GM18868 (cell line): ENCODE measurements around the gene UVSSA.

ENCODE experiments used
- ATAC-seq: cut with Tn5 transposase; IDR thresholded peaks from one replicate; pipeline ENCODE4 v1.9.1; 2021; ENCODE audit warnings: mild to moderate bottlenecking, moderate library complexity; ENCODE audit not compliant: unreplicated experiment

Gene UVSSA

DNA sequence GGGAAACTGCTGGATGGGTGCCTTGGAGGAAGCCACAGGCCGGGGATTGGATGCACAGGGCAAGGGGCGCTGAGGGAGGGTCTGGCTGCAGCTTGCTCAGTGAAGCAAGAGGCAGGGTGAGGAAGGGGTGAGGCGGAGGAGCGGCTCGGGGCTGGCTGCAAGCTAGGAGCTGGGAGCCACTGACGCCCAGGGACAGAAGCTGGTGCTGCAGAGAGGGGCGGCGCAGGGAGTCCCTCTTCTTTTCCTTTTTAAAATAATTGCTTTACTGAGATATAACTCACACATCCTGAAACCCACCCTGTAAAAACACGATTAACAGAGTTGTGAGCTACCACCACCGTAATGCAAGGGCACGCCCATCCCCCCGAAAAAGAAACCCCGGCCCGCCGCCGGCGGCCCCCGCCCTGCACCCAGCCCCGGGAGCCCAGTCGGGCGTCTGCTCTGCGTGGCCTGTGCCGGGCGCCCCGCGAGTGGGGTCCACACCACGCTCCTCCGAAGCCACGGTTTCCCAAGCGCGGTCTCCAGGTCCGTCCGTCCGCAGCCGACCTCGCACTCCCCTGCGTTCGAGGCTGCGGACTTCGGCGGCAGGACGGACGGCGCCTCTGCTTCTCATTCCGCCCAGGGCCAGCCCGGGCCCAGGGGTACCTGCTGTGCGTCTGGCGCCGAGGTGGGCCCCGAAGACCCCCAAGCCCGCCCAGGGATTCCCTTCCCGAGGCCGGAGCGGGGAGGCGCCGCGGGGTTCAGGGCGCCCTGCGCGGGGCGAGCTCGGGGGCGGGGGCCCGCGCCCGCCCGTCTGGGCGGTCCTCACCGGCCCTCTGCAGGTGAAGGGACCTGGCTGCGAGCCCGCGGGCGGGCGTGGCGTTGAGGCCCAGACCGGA is 866 bp upstream of the UVSSA start:
- ATAC-seq, result peak; percentile 1

DNA sequence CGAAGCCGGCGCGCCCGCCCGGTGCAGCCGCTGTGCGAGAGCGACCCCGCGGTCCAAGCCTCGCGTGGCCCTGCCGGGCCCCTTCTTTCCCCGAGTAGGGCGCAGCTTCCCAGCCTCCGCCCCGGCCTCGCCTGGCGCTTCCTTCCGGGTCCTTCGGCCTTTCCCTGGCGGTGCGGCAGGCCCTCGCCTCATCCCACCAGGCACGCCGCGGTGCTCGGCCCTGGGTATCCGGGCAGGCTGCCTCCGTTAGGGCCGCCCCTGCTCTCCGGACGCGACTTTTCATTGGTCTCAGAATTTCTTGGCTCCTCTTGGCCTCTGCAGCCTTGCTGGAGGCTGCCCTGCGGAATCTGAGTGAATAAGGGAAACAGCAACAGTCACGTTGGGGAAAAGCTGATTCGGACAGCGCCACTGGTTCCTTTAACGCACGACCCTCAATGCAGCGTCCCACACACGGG is 429 bp downstream of the UVSSA start:
- peak; percentile 29 for ATAC-seq

DNA sequence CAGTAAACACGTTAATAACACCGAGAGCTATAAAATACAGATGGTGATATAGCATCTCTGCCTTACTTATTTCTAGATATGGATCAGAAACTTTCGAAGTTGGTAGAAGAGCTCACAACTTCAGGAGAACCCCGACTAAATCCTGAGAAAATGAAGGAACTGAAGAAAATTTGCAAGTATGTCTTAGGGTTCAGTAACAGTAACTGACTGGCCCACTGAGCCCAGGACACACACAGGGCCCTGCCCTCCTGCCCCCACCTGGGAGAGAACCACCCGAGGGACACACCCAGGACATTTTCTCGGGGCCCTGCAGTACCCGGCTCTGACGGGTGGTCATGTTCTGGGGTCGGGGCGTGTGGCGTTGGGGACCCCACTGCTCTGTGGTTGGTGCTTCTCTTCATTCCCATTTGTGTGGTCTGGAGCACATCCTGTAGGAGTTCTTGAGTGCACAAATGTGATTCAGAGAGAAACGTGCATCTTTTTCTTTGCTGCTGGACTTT is 1.1 kb downstream of the UVSSA start:
- no peak for ATAC-seq

DNA sequence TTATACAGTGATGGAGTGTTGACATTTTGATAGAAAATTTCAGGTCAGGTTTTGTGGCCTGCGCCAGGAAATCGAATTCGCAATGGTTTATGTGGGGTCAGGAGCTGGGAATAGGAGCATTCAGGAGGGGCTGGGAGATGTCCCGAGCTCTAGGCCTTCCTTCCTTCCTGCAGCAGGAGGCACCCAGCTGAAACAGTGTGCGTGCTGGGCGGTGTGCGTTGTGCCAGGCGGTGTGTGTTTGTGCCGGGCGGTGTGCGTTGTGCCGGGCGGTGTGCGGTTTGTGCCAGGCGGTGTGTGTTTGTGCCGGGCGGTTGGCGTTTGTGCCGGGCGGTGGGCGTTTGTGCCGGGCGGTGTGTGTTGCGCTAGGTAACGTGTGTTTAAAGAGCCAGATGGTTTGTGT is 1.7 kb downstream of the UVSSA start:
- ATAC-seq, result no peak

DNA sequence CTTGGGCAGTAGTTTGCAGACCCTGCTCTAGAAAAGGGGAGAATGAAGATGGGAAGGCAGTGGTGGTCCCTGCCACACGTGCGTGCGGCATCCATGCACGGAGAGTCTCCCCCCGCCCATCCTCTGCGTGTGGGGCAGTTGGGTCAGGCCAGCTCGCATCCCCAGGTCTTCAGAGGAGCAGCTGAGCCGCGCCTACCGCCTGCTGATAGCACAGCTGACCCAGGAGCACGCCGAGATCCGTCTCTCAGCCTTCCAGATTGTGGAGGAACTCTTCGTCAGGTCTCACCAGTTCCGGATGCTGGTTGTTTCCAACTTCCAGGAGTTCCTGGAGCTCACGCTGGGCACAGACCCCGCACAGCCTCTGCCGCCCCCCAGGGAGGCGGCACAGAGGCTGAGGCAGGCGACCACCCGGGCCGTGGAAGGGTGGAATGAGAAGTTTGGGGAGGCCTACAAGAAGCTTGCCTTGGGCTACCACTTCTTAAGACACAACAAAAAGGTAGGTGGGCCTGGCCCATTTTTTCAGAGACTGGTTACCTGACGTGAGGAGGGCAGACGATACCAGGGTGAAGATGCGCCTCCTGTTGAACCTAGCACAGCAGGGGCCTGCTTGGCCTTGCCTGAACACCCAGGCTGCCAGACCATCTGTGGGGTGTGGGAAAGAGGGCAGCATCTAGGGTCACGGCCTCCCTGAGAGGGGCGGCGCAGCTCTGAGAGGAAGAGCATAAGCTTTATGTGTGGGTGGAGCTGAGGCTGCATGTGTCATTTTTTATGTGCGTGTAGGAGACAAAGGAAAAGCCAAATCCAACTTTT is 2.6 kb downstream of the UVSSA start:
- ATAC-seq, result no peak

DNA sequence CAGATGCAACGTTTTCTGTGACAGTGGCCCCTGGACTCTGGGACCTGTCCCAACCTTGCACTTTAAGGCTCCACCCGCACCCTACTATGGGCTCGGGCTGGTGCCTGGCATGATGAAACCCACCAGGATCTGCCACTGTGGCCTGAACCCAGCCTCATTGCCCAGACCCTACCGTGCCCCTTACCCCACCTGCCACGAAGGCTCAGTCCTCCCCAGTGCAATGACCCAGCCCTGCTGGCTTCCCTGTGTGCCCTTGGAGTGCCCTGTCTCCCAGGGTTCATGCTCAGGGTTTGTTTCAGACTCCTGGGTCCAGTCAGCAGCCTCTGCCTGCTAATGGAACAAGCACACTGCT is 3.1 kb downstream of the UVSSA start:
- no peak for ATAC-seq

DNA sequence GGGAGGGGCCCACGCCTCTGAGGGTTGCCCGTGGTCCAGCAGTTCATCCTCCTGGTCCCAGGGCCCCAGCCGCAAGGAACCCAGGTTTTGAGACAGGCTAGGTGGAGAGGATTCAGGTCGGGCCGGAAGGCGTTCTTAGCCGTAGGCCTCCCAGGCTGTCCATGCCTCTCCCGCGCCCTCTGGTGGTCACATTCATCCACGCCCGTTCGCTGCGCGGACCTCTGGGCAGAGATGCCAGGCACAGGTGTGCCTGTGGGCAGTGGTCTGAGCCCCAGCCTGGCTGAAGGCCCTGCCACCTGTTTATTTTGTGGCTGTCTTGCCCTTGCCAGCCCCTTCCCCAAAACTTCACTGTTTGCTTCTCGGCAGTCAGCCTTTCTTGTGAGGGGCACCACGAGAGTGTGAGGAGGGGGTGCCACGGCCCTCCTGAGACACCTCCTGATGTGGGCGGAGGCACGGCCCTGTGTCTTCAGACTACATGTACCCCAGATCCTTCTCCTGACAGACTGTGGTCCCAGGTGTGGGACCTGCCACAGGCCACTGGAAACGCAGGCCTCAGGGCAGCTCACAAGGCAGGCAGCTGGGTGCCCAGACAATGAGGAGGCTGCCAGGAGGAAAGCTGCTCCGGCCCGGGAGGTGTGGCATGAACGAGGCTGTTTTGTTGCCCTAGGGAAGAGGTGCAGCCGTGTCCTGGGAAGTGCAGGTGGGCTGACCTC is 5.0 kb downstream of the UVSSA start:
- no peak for ATAC-seq

DNA sequence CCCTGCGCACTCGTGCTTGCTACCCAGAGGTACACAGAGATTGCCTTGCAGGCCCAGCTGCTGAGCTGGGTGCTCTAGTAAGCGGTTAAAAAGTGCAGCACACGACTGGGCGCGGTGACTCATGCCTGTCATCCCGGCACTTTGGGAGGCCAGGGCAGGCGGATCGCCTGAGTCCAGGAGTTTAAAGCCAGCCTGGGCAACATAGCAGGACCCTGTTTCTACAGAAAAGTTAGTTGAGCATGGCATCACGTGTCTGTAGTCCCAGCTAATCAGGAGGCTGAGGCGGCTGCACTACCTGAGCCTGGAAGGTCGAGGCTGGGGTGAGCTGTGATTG is 5.5 kb downstream of the UVSSA start:
- ATAC-seq, result no peak

DNA sequence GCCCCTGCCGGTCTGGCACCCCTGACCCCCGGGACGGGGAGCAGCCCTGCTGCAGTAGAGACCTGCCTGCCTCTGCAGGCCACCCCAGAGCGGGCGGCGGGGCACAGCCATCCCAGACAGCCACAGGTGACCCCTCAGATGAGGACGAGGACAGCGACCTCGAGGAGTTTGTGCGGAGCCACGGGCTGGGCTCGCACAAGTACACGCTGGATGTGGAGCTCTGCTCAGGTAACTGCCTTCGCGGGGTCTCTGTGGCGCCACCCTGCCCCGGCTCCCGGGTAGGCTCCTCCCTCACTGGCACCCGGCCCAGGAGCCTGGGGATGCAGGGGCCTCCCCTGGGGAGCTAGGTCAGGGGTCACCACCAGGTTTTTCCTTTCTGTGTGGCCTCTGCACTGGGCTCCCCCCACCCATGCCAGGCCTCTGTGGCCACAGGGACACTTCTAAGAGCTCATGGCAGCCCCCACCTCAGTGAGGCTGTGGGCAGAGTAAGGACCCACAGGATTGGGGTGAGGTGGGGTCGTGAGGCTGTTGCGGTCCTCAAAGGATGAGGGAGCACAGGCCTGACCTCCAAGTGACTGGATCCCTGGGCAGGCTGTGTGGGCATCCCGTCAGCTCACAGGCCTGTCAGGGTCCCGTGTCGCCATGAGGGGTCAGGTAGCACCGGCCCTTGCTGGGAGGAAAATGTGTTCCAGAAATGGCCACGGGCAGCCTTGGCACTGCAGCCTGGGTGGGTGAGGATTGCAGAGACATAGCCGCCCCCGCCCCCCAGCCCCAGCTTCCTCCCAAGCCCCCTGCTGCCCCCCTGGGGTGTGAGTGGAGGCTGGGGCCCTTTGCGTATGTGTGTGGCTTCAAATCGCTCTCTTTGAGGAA is 6.4 kb downstream of the UVSSA start:
- ATAC-seq, result no peak

DNA sequence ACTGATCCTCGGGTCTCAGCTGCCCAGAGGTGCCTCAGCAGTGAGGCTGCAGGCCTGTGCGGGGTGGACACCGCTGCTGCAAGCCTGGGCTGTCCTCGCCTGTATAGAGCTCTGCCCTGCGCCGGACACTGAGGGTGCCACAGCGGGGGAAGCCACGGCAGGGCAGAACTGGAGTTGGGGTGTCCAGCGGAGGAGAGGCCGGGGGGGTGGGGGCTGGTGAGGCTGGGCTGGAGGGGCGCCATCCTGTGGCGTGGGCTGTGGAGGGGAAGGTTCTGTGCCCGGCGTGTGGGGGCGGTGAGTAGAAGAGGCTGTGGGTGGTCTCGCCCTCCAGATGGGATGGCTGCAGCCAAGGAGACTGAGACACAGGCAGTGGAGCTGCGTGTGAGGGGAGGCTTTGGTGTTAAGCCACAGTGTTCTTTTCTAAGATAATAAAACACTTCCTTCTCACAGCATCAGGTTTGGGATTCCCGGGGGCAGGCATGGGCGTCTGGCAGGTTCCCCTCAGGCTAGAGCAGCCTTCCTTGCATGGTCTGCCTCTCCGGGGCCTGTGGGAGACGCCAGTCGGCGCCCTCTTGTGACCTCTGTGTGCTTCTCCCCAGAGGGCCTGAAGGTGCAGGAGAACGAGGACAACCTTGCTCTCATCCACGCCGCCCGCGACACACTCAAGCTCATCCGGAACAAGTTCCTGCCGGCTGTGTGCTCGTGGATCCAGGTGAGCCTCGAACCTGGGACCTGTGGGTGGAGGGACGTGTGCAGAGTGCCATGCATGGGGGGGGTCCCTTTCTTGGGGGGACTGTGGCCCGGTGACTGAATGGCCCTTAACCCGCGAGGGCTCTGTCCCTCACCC is 7.4 kb downstream of the UVSSA start:
- no peak for ATAC-seq

DNA sequence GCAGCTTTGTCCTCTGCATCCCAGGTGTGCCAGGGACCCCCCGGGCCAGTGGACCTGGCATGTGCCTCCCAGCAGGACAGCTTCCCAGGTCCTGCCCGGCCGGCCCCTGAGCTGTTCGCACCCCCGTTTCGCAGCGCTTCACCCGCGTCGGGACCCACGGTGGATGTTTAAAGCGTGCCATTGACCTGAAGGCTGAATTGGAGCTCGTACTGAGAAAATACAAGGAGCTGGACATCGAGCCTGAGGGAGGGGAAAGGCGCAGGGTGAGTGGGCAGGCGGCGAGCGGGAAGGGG is 7.9 kb downstream of the UVSSA start:
- ATAC-seq, result no peak

DNA sequence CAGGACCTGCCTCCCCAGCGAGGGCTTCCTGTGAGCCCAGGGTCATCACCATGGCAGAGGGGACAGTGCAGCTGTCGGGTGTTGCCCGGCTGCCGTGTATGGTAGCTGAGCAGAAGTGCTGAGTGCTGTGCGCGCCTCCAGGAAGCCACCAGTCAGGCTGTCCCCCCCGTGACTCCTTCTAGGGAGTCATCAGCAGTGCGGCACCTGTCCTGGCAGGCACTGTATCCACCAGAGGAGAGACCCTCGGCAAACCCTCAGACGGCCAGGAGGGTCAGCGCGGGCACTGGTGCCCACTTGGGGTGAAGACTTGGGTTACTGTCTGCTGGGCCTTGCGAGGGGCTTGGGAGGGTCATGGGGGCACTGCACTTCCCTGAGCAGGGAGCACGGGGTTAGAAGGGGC is 8.4 kb downstream of the UVSSA start:
- no peak for ATAC-seq

DNA sequence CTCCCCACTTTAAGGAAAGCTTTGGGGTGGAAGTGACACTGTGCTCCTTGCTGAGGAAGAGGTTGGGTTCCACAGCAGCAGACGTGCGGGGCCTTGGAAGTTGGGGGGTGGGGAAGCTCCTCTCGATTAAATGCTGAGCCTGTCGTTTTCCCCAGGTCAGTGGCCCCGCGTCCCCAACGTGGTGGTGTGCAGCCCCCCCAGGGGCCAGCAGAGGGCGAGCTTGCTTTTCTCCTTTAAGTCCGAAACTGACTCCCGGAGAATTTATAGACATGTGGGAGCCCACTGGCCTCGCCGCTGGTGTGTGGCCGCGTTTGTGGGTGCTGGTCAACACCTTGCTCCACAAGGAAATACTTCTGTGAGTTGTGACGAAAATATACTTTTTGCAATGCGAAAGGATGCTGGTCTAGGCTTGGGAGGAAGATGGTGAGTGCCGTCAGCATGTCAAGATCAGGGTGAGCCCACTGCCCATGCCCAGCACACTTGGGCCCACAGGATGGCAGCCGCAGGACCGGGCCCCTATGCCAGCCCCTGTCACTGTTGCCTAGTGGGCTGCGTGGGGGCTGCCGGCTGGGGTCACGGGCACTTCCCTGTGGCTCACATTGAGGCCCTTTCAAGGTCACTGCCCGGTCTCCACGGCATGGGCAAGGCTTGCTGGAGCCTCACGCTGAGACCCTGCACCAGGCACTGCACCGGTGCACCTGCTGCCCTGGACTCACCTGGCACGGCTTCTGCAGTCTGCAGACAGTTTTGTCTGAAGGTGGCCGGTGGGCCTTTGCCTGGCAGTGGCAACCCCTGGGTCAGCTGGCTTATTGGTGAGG is 9.4 kb downstream of the UVSSA start:
- no peak for ATAC-seq

DNA sequence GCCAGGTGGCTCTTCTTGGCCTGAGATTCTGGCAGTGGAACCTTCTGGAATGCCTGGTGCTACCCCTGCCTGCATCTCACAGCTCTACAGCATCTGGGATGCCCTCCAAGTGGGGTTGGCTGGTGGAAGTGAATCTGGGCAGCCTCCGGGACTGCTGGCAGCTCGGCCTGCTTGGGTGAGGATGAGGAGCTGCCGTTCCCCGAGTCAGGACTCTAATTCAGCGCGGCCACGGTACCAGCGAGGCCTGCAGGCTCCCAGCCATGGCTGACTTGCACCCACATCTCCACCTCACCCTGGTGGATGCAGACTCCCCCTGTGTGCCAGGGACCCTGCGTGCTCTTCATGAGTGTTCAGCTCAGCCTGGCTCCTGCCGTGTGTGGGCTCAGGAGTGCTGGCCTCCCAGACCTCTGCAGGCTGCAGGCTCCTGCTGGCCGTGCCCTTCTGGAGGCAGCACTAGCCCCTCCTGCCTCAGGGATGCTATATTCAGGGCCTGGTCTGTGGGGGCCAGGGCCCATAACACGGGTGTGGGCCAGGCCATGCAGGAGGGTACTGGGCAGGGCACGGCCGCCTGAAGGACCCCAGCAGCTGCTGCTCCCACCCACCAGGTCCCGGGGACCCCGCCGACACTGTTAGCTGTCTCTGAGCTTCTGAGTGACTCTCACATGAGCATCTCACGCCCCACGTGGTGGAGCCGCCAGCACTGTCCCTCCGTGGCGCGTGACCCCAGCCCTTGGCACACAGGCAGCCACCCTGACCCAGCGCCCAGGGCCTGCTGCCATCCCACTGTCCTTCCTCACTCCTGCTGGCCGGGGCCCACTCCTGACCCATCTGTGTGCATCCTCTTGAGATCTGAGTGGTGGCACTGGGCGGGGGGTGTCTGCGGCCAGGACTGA is 10.6 kb downstream of the UVSSA start:
- ATAC-seq, result no peak

DNA sequence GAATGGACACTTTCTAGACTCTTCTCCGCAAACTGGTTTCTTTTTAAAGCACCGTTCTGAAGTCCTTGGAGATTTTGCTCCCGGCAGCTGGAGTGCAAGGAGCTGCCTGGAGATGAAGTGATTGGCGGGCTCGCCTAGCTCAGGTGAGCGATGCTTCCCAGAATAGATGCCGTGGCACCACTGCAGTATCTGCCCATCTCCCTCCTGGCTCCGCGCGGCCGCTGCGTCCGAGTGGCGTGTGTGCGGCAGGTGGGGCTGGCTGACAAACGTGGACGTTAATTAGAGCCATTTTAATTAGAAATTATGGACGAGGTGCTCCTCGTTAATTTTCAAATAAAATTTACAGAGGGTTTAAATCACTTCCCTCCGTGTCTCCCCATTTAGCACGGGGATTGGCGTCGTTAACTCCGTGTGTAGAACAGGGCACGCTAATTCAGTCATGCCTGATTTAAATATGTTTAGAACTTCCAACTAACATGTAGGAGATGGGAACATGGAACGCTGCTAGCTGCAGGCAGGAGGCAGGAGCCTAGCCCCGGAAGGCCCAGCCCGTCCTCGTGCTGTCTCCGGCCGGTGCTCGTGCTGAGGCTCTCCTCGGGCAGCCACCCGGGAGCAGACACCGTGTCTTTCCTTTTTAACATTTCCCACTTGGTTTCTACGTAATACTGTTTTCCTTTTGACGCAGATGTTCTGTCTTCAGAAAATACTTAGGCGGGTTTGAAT is 11.6 kb downstream of the UVSSA start:
- ATAC-seq, result no peak

DNA sequence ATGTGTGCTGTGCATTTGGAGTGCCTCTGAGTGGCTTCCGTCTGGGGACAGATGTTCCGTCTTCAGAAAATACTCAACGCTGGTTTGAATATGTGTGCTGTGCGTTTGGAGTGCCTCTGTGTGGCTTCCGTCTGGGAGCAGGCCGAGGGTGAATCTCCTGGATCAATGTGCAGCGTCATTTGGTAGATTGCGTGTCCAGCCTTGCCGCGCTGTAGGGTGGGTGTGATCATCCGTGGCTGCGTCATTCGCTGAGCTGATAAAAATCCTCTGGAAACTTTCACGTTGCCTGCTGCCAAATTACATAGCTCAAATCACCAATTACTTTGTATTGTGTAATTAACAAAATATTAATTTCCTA is 12.1 kb downstream of the UVSSA start:
- ATAC-seq, result no peak

DNA sequence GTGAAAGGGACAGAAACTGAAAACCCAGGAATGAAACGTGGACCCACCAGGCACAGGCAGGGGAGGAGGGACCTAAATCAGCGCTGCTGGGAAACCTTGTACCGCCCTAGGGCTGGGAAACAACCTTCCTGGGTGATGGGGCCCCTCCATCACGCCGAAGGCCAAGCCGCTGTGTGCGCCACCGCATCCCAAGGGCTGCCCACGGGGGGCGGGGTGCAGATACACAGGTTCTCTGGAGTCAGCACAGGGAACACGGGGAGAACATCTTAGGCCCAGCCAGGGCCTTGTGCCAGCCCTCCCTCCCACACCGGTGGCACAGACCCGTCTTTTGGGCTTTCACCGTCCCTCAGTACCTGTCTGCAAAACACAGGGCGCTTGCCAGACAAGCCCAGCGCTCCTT is 13.0 kb downstream of the UVSSA start:
- no peak for ATAC-seq
